ENCODE measurements around the gene NTNG2.
"Not testable (repeated sequence)": the region's sequence is repeated elsewhere in the genome, so short reads cannot be mapped to it uniquely, and the experiment has no call there.

The NTNG2 gene

GRCh38 chr9:132268725-132269352 is 107.0 kb downstream of the NTNG2 start:
- H3K4me1 ChIP-seq (ENCODE audit: control insufficient read depth in 2 of 2, insufficient read depth in 2 of 2, low read length in 2 of 2): no peaks in the 10 kb centered on the region
- H3K4me3 ChIP-seq (ENCODE audit: low read length in 2 of 2): no peak overlapping the region
- no peak overlapping the region for H3K9ac ChIP-seq (ENCODE audit: low read depth in 1 of 2, low read length in 2 of 2)
- H3K36me3 ChIP-seq (ENCODE audit: control insufficient read depth in 2 of 2, insufficient read depth in 2 of 2, low read length in 2 of 2): peaks cover 58 to 74% of the 10 kb centered on the region in 2 donors
- H3K27ac ChIP-seq (ENCODE audit: low read depth in 2 of 2, low read length in 2 of 2): no peak overlapping the region
- no peaks in the 10 kb centered on the region for H3K9me3 ChIP-seq (ENCODE audit: control insufficient read depth in 2 of 2, low read length in 2 of 2)
- no peaks in the 10 kb centered on the region for H3K27me3 ChIP-seq (ENCODE audit: control insufficient read depth in 2 of 2, insufficient read depth in 2 of 2, low read length in 2 of 2)

- not testable (repeated sequence) for H3K4me3 ChIP-seq (ENCODE audit: low read length in 2 of 2); H3K9ac ChIP-seq (ENCODE audit: low read depth in 1 of 2, low read length in 2 of 2); H3K27ac ChIP-seq (ENCODE audit: low read depth in 2 of 2, low read length in 2 of 2); H3K9me3 ChIP-seq (ENCODE audit: control insufficient read depth in 2 of 2, low read length in 2 of 2); H3K27me3 ChIP-seq (ENCODE audit: control insufficient read depth in 2 of 2, insufficient read depth in 2 of 2, low read length in 2 of 2); H3K4me1 ChIP-seq (ENCODE audit: control insufficient read depth in 2 of 2, insufficient read depth in 2 of 2, low read length in 2 of 2)
- H3K36me3 ChIP-seq (ENCODE audit: control insufficient read depth in 2 of 2, insufficient read depth in 2 of 2, low read length in 2 of 2): peaks cover 58 to 74% of the 10 kb centered on the region in 2 donors
Measured at GRCh38 chr9:132269704-132270516, 108.1 kb downstream of the NTNG2 start.

- Histone ChIP-seq H3K9me3 (ENCODE audit: control insufficient read depth in 2 of 2, low read length in 2 of 2) (no peaks in the 10 kb centered on the region), H3K4me3 (ENCODE audit: low read length in 2 of 2) (no peak overlapping the region), H3K27ac (ENCODE audit: low read depth in 2 of 2, low read length in 2 of 2) (no peak overlapping the region), H3K27me3 (ENCODE audit: control insufficient read depth in 2 of 2, insufficient read depth in 2 of 2, low read length in 2 of 2) (no peaks in the 10 kb centered on the region), H3K36me3 (ENCODE audit: control insufficient read depth in 2 of 2, insufficient read depth in 2 of 2, low read length in 2 of 2) (peaks cover 82 to 89% of the 10 kb centered on the region in 2 donors), H3K4me1 (ENCODE audit: control insufficient read depth in 2 of 2, insufficient read depth in 2 of 2, low read length in 2 of 2) (no peaks in the 10 kb centered on the region), H3K9ac (ENCODE audit: low read depth in 1 of 2, low read length in 2 of 2) (no peak overlapping the region)
Measured at GRCh38 chr9:132274861-132275260, 113.0 kb downstream of the NTNG2 start.

GRCh38 chr9:132283165-132283564 is 121.3 kb downstream of the NTNG2 start:
- Histone ChIP-seq H3K36me3 (ENCODE audit: control insufficient read depth in 2 of 2, insufficient read depth in 2 of 2, low read length in 2 of 2) (peaks cover 78 to 80% of the 10 kb centered on the region in 2 donors), H3K9me3 (ENCODE audit: control insufficient read depth in 2 of 2, low read length in 2 of 2) (no peaks in the 10 kb centered on the region), H3K4me3 (ENCODE audit: low read length in 2 of 2) (no peak overlapping the region), H3K4me1 (ENCODE audit: control insufficient read depth in 2 of 2, insufficient read depth in 2 of 2, low read length in 2 of 2) (no peaks in the 10 kb centered on the region), H3K27ac (ENCODE audit: low read depth in 2 of 2, low read length in 2 of 2) (no peak overlapping the region), H3K27me3 (ENCODE audit: control insufficient read depth in 2 of 2, insufficient read depth in 2 of 2, low read length in 2 of 2) (no peaks in the 10 kb centered on the region), H3K9ac (ENCODE audit: low read depth in 1 of 2, low read length in 2 of 2) (no peak overlapping the region)

- H3K4me1 ChIP-seq (ENCODE audit: control insufficient read depth in 2 of 2, insufficient read depth in 2 of 2, low read length in 2 of 2): no peaks in the 10 kb centered on the region
- no peaks in the 10 kb centered on the region for H3K9me3 ChIP-seq (ENCODE audit: control insufficient read depth in 2 of 2, low read length in 2 of 2)
- no peak overlapping the region for H3K4me3 ChIP-seq (ENCODE audit: low read length in 2 of 2)
- H3K27me3 ChIP-seq (ENCODE audit: control insufficient read depth in 2 of 2, insufficient read depth in 2 of 2, low read length in 2 of 2): no peaks in the 10 kb centered on the region
- H3K9ac ChIP-seq (ENCODE audit: low read depth in 1 of 2, low read length in 2 of 2): no peak overlapping the region
- no peak overlapping the region for H3K27ac ChIP-seq (ENCODE audit: low read depth in 2 of 2, low read length in 2 of 2)
- peaks cover 77 to 82% of the 10 kb centered on the region in 2 donors for H3K36me3 ChIP-seq (ENCODE audit: control insufficient read depth in 2 of 2, insufficient read depth in 2 of 2, low read length in 2 of 2)
Measured at GRCh38 chr9:132283863-132284262, 122.0 kb downstream of the NTNG2 start.

- Histone ChIP-seq H3K27me3 (ENCODE audit: control insufficient read depth in 2 of 2, insufficient read depth in 2 of 2, low read length in 2 of 2) (no peaks in the 10 kb centered on the region), H3K36me3 (ENCODE audit: control insufficient read depth in 2 of 2, insufficient read depth in 2 of 2, low read length in 2 of 2) (peaks cover 60 to 68% of the 10 kb centered on the region in 2 donors), H3K9ac (ENCODE audit: low read depth in 1 of 2, low read length in 2 of 2) (no peak overlapping the region), H3K4me3 (ENCODE audit: low read length in 2 of 2) (no peak overlapping the region), H3K9me3 (ENCODE audit: control insufficient read depth in 2 of 2, low read length in 2 of 2) (no peaks in the 10 kb centered on the region), H3K27ac (ENCODE audit: low read depth in 2 of 2, low read length in 2 of 2) (no peak overlapping the region), H3K4me1 (ENCODE audit: control insufficient read depth in 2 of 2, insufficient read depth in 2 of 2, low read length in 2 of 2) (no peaks in the 10 kb centered on the region)
Measured at GRCh38 chr9:132287256-132287760, 125.5 kb downstream of the NTNG2 start.

- Histone ChIP-seq H3K27me3 (ENCODE audit: control insufficient read depth in 2 of 2, insufficient read depth in 2 of 2, low read length in 2 of 2) (no peaks in the 10 kb centered on the region), H3K4me1 (ENCODE audit: control insufficient read depth in 2 of 2, insufficient read depth in 2 of 2, low read length in 2 of 2) (no peaks in the 10 kb centered on the region), H3K27ac (ENCODE audit: low read depth in 2 of 2, low read length in 2 of 2) (no peak overlapping the region), H3K4me3 (ENCODE audit: low read length in 2 of 2) (no peak overlapping the region), H3K9me3 (ENCODE audit: control insufficient read depth in 2 of 2, low read length in 2 of 2) (no peaks in the 10 kb centered on the region), H3K9ac (ENCODE audit: low read depth in 1 of 2, low read length in 2 of 2) (no peak overlapping the region), H3K36me3 (ENCODE audit: control insufficient read depth in 2 of 2, insufficient read depth in 2 of 2, low read length in 2 of 2) (peaks cover 54 to 58% of the 10 kb centered on the region in 2 donors)
Measured at GRCh38 chr9:132288361-132288760, 126.5 kb downstream of the NTNG2 start.

GRCh38 chr9:132288966-132289365 is 127.1 kb downstream of the NTNG2 start:
- H3K9me3 ChIP-seq (ENCODE audit: control insufficient read depth in 2 of 2, low read length in 2 of 2): no peaks in the 10 kb centered on the region
- no peaks in the 10 kb centered on the region for H3K4me1 ChIP-seq (ENCODE audit: control insufficient read depth in 2 of 2, insufficient read depth in 2 of 2, low read length in 2 of 2)
- no peaks in the 10 kb centered on the region for H3K27me3 ChIP-seq (ENCODE audit: control insufficient read depth in 2 of 2, insufficient read depth in 2 of 2, low read length in 2 of 2)
- H3K36me3 ChIP-seq (ENCODE audit: control insufficient read depth in 2 of 2, insufficient read depth in 2 of 2, low read length in 2 of 2): peaks cover 50 to 54% of the 10 kb centered on the region in 2 donors
- H3K9ac ChIP-seq (ENCODE audit: low read depth in 1 of 2, low read length in 2 of 2): no peak overlapping the region
- H3K27ac ChIP-seq (ENCODE audit: low read depth in 2 of 2, low read length in 2 of 2): no peak overlapping the region
- H3K4me3 ChIP-seq (ENCODE audit: low read length in 2 of 2): no peak overlapping the region

- Histone ChIP-seq H3K9ac (ENCODE audit: low read depth in 1 of 2, low read length in 2 of 2) (no peak overlapping the region), H3K27ac (ENCODE audit: low read depth in 2 of 2, low read length in 2 of 2) (no peak overlapping the region), H3K36me3 (ENCODE audit: control insufficient read depth in 2 of 2, insufficient read depth in 2 of 2, low read length in 2 of 2) (peaks cover 55 to 65% of the 10 kb centered on the region in 2 donors), H3K4me1 (ENCODE audit: control insufficient read depth in 2 of 2, insufficient read depth in 2 of 2, low read length in 2 of 2) (no peaks in the 10 kb centered on the region), H3K9me3 (ENCODE audit: control insufficient read depth in 2 of 2, low read length in 2 of 2) (no peaks in the 10 kb centered on the region), H3K4me3 (ENCODE audit: low read length in 2 of 2) (no peak overlapping the region), H3K27me3 (ENCODE audit: control insufficient read depth in 2 of 2, insufficient read depth in 2 of 2, low read length in 2 of 2) (no peaks in the 10 kb centered on the region)
Measured at GRCh38 chr9:132293145-132293721, 131.4 kb downstream of the NTNG2 start.

Measured in mucosa of rectum (tissue), 2 donors.